Activated CD4-positive, alpha-beta T cell treated with anti-CD3 and anti-CD28 coated beads, Interleukin-2, amount 10 ng/mL, durations not matched to agents 24 days and 14 days (primary cell): ENCODE results near the gene FRMD1. TPM values are rescaled to one million over a fixed set of nuclear protein-coding genes. Genes with fewer than 3 reads are reported as not detected.

ENCODE experiments used
- DNase-seq: peaks from one replicate; pipeline ENCODE4 v3.0.0; 2022
- H3K27ac Mint-ChIP-seq: one replicate; pipeline ENCODE4 v1.8.0; 2022; ENCODE audit warnings: mild to moderate bottlenecking, mixed read lengths
- H3K27me3 Mint-ChIP-seq: one replicate; pipeline ENCODE4 v1.8.0; 2022; ENCODE audit warnings: mixed read lengths
- H3K36me3 Mint-ChIP-seq: one replicate; pipeline ENCODE4 v1.8.0; 2022; ENCODE audit warnings: low read depth, mild to moderate bottlenecking, mixed read lengths
- H3K4me1 Mint-ChIP-seq: one replicate; pipeline ENCODE4 v1.8.0; 2021; ENCODE audit warnings: mixed read lengths
- H3K4me3 Mint-ChIP-seq: one replicate; pipeline ENCODE4 v1.8.0; 2022; ENCODE audit warnings: mild to moderate bottlenecking, moderate library complexity, mixed read lengths
- H3K9me3 Mint-ChIP-seq: one replicate; pipeline ENCODE4 v1.8.0; 2021; ENCODE audit warnings: mixed read lengths
- intact Hi-C: fragments of 100-400 bp; cut with micrococcal nuclease; formaldehyde crosslinking; loops from one replicate; pipeline ENCODE4 v1.15.1; 2023
- total RNA-seq: library from RNA; stranded (reverse); gene quantifications from 2 replicates; pipeline ENCODE4 v1.2.3, GENCODE V29; 2022

The FRMD1 gene
- total RNA-seq, 1 donor from 2014 or later: not detected

- H3K36me3 Mint-ChIP-seq: no peaks in the 10 kb centered on the region
- H3K27me3 Mint-ChIP-seq: peaks cover 34% of the 10 kb centered on the region
- H3K4me1 Mint-ChIP-seq: no peaks in the 10 kb centered on the region
- intact Hi-C loops: no loop called here
- H3K9me3 Mint-ChIP-seq: no peaks in the 10 kb centered on the region
- no peak overlapping the region for H3K27ac Mint-ChIP-seq
- H3K4me3 Mint-ChIP-seq: no peak overlapping the region
- no peak for DNase-seq
These were observed 24.2 kb upstream of the FRMD1 start for GRCh38 chr6:168103050-168103830.

- H3K4me1 Mint-ChIP-seq: no peaks in the 10 kb centered on the region
- H3K27ac Mint-ChIP-seq: no peak overlapping the region
- H3K9me3 Mint-ChIP-seq: no peaks in the 10 kb centered on the region
- peaks cover 34% of the 10 kb centered on the region for H3K27me3 Mint-ChIP-seq
- no peak for DNase-seq
- intact Hi-C loops: no loop called here
- H3K36me3 Mint-ChIP-seq: no peaks in the 10 kb centered on the region
- no peak overlapping the region for H3K4me3 Mint-ChIP-seq
These were observed 23.4 kb upstream of the FRMD1 start for GRCh38 chr6:168102315-168102985.

- no peaks in the 10 kb centered on the region for H3K36me3 Mint-ChIP-seq
- H3K4me3 Mint-ChIP-seq: no peak overlapping the region
- no peaks in the 10 kb centered on the region for H3K9me3 Mint-ChIP-seq
- peaks cover 34% of the 10 kb centered on the region for H3K27me3 Mint-ChIP-seq
- intact Hi-C loops: no loop called here
- no peak overlapping the region for H3K27ac Mint-ChIP-seq
- no peak for DNase-seq
- no peaks in the 10 kb centered on the region for H3K4me1 Mint-ChIP-seq
These were observed 22.7 kb upstream of the FRMD1 start for GRCh38 chr6:168101590-168102314.

- Mint-ChIP-seq H3K36me3 (no peaks in the 10 kb centered on the region), H3K27ac (no peak overlapping the region), H3K4me3 (no peak overlapping the region), H3K4me1 (no peaks in the 10 kb centered on the region), H3K9me3 (no peaks in the 10 kb centered on the region), H3K27me3 (peaks cover 34% of the 10 kb centered on the region)
- intact Hi-C loops: no loop called here
- no peak for DNase-seq
These were observed 22.0 kb upstream of the FRMD1 start for GRCh38 chr6:168100803-168101589.

GRCh38 chr6:168100011-168100802, 21.2 kb upstream of the FRMD1 start:
- Mint-ChIP-seq H3K4me3 (no peak overlapping the region), H3K27me3 (peaks cover 32% of the 10 kb centered on the region), H3K9me3 (no peaks in the 10 kb centered on the region), H3K36me3 (no peaks in the 10 kb centered on the region), H3K27ac (no peak overlapping the region), H3K4me1 (no peaks in the 10 kb centered on the region)
- DNase-seq: no peak
- intact Hi-C loops: no loop called here

- Mint-ChIP-seq H3K27me3 (peaks cover 28% of the 10 kb centered on the region), H3K4me1 (no peaks in the 10 kb centered on the region), H3K4me3 (no peak overlapping the region), H3K9me3 (no peaks in the 10 kb centered on the region), H3K27ac (no peak overlapping the region), H3K36me3 (no peaks in the 10 kb centered on the region)
- no peak for DNase-seq
- intact Hi-C loops: no loop called here
These were observed 20.4 kb upstream of the FRMD1 start for GRCh38 chr6:168099201-168100010.

- H3K4me1 Mint-ChIP-seq: no peaks in the 10 kb centered on the region
- no peak for DNase-seq
- H3K27ac Mint-ChIP-seq: no peak overlapping the region
- H3K27me3 Mint-ChIP-seq: peaks cover 23% of the 10 kb centered on the region
- intact Hi-C loops: no loop called here
- no peaks in the 10 kb centered on the region for H3K9me3 Mint-ChIP-seq
- H3K36me3 Mint-ChIP-seq: no peaks in the 10 kb centered on the region
- H3K4me3 Mint-ChIP-seq: no peak overlapping the region
These were observed 19.4 kb upstream of the FRMD1 start for GRCh38 chr6:168098431-168098861.

GRCh38 chr6:168097621-168098430, 18.8 kb upstream of the FRMD1 start:
- H3K27ac Mint-ChIP-seq: no peak overlapping the region
- peaks cover under 1% of the 10 kb centered on the region for H3K9me3 Mint-ChIP-seq
- no peak for DNase-seq
- H3K4me3 Mint-ChIP-seq: no peak overlapping the region
- intact Hi-C loops: no loop called here
- H3K27me3 Mint-ChIP-seq: peaks cover 17% of the 10 kb centered on the region
- no peaks in the 10 kb centered on the region for H3K36me3 Mint-ChIP-seq
- no peaks in the 10 kb centered on the region for H3K4me1 Mint-ChIP-seq

GRCh38 chr6:168097221-168097620, 18.2 kb upstream of the FRMD1 start:
- Mint-ChIP-seq H3K27ac (no peak overlapping the region), H3K4me3 (no peak overlapping the region), H3K4me1 (no peaks in the 10 kb centered on the region), H3K36me3 (no peaks in the 10 kb centered on the region), H3K27me3 (peaks cover 11% of the 10 kb centered on the region), H3K9me3 (peaks cover 4% of the 10 kb centered on the region)
- no peak for DNase-seq
- intact Hi-C loops: no loop called here

GRCh38 chr6:168096271-168096764, 17.3 kb upstream of the FRMD1 start:
- no peak for DNase-seq
- intact Hi-C loops: no loop called here
- Mint-ChIP-seq H3K27me3 (peaks cover 5% of the 10 kb centered on the region), H3K4me1 (no peaks in the 10 kb centered on the region), H3K36me3 (no peaks in the 10 kb centered on the region), H3K4me3 (no peak overlapping the region), H3K9me3 (peaks cover 4% of the 10 kb centered on the region), H3K27ac (no peak overlapping the region)

- H3K27me3 Mint-ChIP-seq: peaks cover 5% of the 10 kb centered on the region
- H3K9me3 Mint-ChIP-seq: peaks cover 4% of the 10 kb centered on the region
- no peak overlapping the region for H3K27ac Mint-ChIP-seq
- DNase-seq: no peak
- H3K4me1 Mint-ChIP-seq: no peaks in the 10 kb centered on the region
- intact Hi-C loops: no loop called here
- no peak overlapping the region for H3K4me3 Mint-ChIP-seq
- H3K36me3 Mint-ChIP-seq: no peaks in the 10 kb centered on the region
These were observed 16.8 kb upstream of the FRMD1 start for GRCh38 chr6:168095716-168096250.
